GM18873 (cell line): Measurements from ENCODE around the gene WRAP73.

Experiments
- ATAC-seq: cut with Tn5 transposase; IDR thresholded peaks from one replicate; pipeline ENCODE4 v1.9.1; 2021; ENCODE audit warnings: mild to moderate bottlenecking, moderate library complexity, moderate number of reproducible peaks; ENCODE audit not compliant: unreplicated experiment, low FRiP score

WRAP73 gene

GRCh38 chr1:3617806-3618345 lies 32.0 kb downstream of the WRAP73 start:
- ATAC-seq = no peak

GRCh38 chr1:3616861-3617260 lies 33.0 kb downstream of the WRAP73 start:
- no peak for ATAC-seq

GRCh38 chr1:3614755-3615742 lies 34.9 kb downstream of the WRAP73 start:
- no peak for ATAC-seq

- no peak for ATAC-seq
These were observed 37.8 kb downstream of the WRAP73 start for GRCh38 chr1:3612123-3612522.

- ATAC-seq = no peak
These were observed 38.5 kb downstream of the WRAP73 start, which contains the start of gene MEGF6 for GRCh38 chr1:3611170-3612019. MEGF6 (minus strand) TSS chr1:3611508; CDS start chr1:3611268, 240 bp downstream.

- no peak for ATAC-seq
These were observed 39.3 kb downstream of the WRAP73 start for GRCh38 chr1:3610527-3611169.

- ATAC-seq = no peak
These were observed 40.0 kb downstream of the WRAP73 start for GRCh38 chr1:3609769-3610526.

GRCh38 chr1:3609016-3609768 lies 40.7 kb downstream of the WRAP73 start:
- no peak for ATAC-seq

- no peak for ATAC-seq
These were observed 41.7 kb downstream of the WRAP73 start for GRCh38 chr1:3608154-3608553.

GRCh38 chr1:3607703-3608065 lies 42.2 kb downstream of the WRAP73 start:
- ATAC-seq = no peak

- ATAC-seq = no peak
These were observed 42.9 kb downstream of the WRAP73 start for GRCh38 chr1:3606779-3607702.

- no peak for ATAC-seq
These were observed 44.7 kb downstream of the WRAP73 start for GRCh38 chr1:3604997-3605823.

- no peak for ATAC-seq
These were observed 45.4 kb downstream of the WRAP73 start for GRCh38 chr1:3604468-3604974.

- no peak for ATAC-seq
These were observed 46.1 kb downstream of the WRAP73 start for GRCh38 chr1:3603571-3604467.

- no peak for ATAC-seq
These were observed 46.7 kb downstream of the WRAP73 start for GRCh38 chr1:3603156-3603555.

GRCh38 chr1:3602375-3602774 lies 47.5 kb downstream of the WRAP73 start:
- ATAC-seq = no peak
